GM18502 (cell line): ENCODE measurements around the gene SEMA4D.

Source experiments
- ATAC-seq: cut with Tn5 transposase; IDR thresholded peaks from one replicate; pipeline ENCODE4 v1.9.1; 2021; ENCODE audit warnings: mild to moderate bottlenecking; ENCODE audit not compliant: unreplicated experiment, poor library complexity

Gene SEMA4D

GRCh38 chr9:89420397-89421178, 77.3 kb downstream of the SEMA4D start:
- ATAC-seq, result no peak

GRCh38 chr9:89419978-89420394, 77.9 kb downstream of the SEMA4D start:
- ATAC-seq, result no peak

GRCh38 chr9:89418882-89419640, 78.9 kb downstream of the SEMA4D start:
- peak; percentile 68 for ATAC-seq

- no peak for ATAC-seq
These were observed 79.5 kb downstream of the SEMA4D start for GRCh38 chr9:89418474-89418845.

GRCh38 chr9:89417832-89418473, 80.0 kb downstream of the SEMA4D start:
- no peak for ATAC-seq

GRCh38 chr9:89414670-89415324, 83.1 kb downstream of the SEMA4D start:
- ATAC-seq, result no peak

GRCh38 chr9:89413963-89414638, 83.8 kb downstream of the SEMA4D start:
- no peak for ATAC-seq

GRCh38 chr9:89412951-89413350, 85.0 kb downstream of the SEMA4D start:
- ATAC-seq, result no peak

GRCh38 chr9:89412541-89412940, 85.4 kb downstream of the SEMA4D start:
- no peak for ATAC-seq

- ATAC-seq, result no peak
These were observed 86.2 kb downstream of the SEMA4D start for GRCh38 chr9:89411759-89412158.

GRCh38 chr9:89410641-89411350, 87.1 kb downstream of the SEMA4D start:
- ATAC-seq, result peak; percentile 42

- ATAC-seq, result no peak
These were observed 87.9 kb downstream of the SEMA4D start for GRCh38 chr9:89410022-89410421.

GRCh38 chr9:89409466-89409865, 88.4 kb downstream of the SEMA4D start:
- ATAC-seq, result no peak

- ATAC-seq, result no peak
These were observed 89.2 kb downstream of the SEMA4D start for GRCh38 chr9:89408628-89409101.

- ATAC-seq, result no peak
These were observed 90.8 kb downstream of the SEMA4D start for GRCh38 chr9:89407070-89407469.

GRCh38 chr9:89405826-89406225, 92.1 kb downstream of the SEMA4D start:
- ATAC-seq, result peak; percentile 66

- no peak for ATAC-seq
These were observed 93.8 kb downstream of the SEMA4D start for GRCh38 chr9:89404074-89404473.

GRCh38 chr9:89402695-89403427, 95.1 kb downstream of the SEMA4D start:
- ATAC-seq, result no peak
